ENCODE data around the gene ARTN.

ARTN gene

GRCh38 chr1:43924516-43924915 lies 9.1 kb upstream of the ARTN start:
- no peak for DNase-seq (ENCODE audit: low read depth in 2 of 2)

GRCh38 chr1:43925846-43926245 lies 7.8 kb upstream of the ARTN start:
- no peak for DNase-seq (ENCODE audit: low read depth in 2 of 2)

- DNase-seq (ENCODE audit: low read depth in 2 of 2) = no peak
These were observed 3.2 kb upstream of the ARTN start for GRCh38 chr1:43930168-43930948.

- no peak for DNase-seq (ENCODE audit: low read depth in 2 of 2)
These were observed 2.7 kb upstream of the ARTN start for GRCh38 chr1:43930949-43931275.

GRCh38 chr1:43931711-43932660 lies 1.6 kb upstream of the ARTN start:
- no peak for DNase-seq (ENCODE audit: low read depth in 2 of 2)

GRCh38 chr1:43932786-43933385 lies 715 bp upstream of the ARTN start:
- no peak for DNase-seq (ENCODE audit: low read depth in 2 of 2)

GRCh38 chr1:43934101-43934985 lies 742 bp downstream of the ARTN start:
- peak in 1 of 2 donors; percentile 38 for DNase-seq (ENCODE audit: low read depth in 2 of 2)

GRCh38 chr1:43934986-43935324 lies 1.4 kb downstream of the ARTN start:
- no peak for DNase-seq (ENCODE audit: low read depth in 2 of 2)

- no peak for DNase-seq (ENCODE audit: low read depth in 2 of 2)
These were observed 2.3 kb downstream of the ARTN start for GRCh38 chr1:43935711-43936427.

- no peak for DNase-seq (ENCODE audit: low read depth in 2 of 2)
These were observed 3.0 kb downstream of the ARTN start for GRCh38 chr1:43936431-43937151.

GRCh38 chr1:43937179-43937865 lies 3.7 kb downstream of the ARTN start:
- DNase-seq (ENCODE audit: low read depth in 2 of 2) = no peak

- no peak for DNase-seq (ENCODE audit: low read depth in 2 of 2)
These were observed 4.8 kb downstream of the ARTN start for GRCh38 chr1:43938383-43938782.

GRCh38 chr1:43938892-43939587 lies 5.4 kb downstream of the ARTN start:
- no peak for DNase-seq (ENCODE audit: low read depth in 2 of 2)

GRCh38 chr1:43942411-43942810 lies 8.8 kb downstream of the ARTN start:
- no peak for DNase-seq (ENCODE audit: low read depth in 2 of 2)

GRCh38 chr1:43944860-43945259 lies 11.3 kb downstream of the ARTN start:
- DNase-seq (ENCODE audit: low read depth in 2 of 2) = no peak

- no peak for DNase-seq (ENCODE audit: low read depth in 2 of 2)
These were observed 12.2 kb downstream of the ARTN start for GRCh38 chr1:43945674-43946235.

- DNase-seq (ENCODE audit: low read depth in 2 of 2) = peak; percentile 94 to 95
These were observed 12.8 kb downstream of the ARTN start, which contains the start of gene IPO13 for GRCh38 chr1:43946236-43947060. IPO13 (plus strand) TSS chr1:43946950; CDS start chr1:43947601, 651 bp downstream.
